ENCODE data around the gene SBF2. TPM values are rescaled to one million over a fixed set of nuclear protein-coding genes. Genes with fewer than 3 reads are reported as not detected.

Gene SBF2
- total and polyA plus RNA-seq, 7 experiments from 2014 or later: 4.2 to 35.2 (median 13.3) TPM

DNA sequence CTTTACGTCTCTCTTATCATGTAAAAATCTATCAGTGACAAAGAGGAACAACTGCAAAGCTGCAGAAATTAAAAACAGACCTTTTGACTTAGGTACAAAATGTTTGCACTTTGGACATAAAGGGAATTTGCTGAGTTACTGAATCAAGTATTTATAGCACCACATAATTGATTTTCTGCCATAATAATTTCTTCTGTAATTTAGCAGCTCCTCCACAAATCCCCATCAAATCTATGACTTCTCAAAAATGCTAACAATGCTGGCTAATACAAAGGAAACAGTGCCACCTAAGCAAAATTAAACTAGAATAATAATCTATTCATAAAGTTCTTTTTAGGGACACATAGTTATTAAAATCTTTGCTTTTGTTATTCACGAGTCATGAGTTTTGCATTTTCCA lies 415.1 kb downstream of the SBF2 start:
- H3K27ac Mint-ChIP-seq: no peak overlapping the region
- ChIA-PET CTCF (no interaction called here), POLR2A (no interaction called here)
- no peak overlapping the region for H3K4me3 ChIP-seq (ENCODE audit: low read length)
- H3K27me3 Mint-ChIP-seq: no peaks in the 10 kb centered on the region
- intact Hi-C loops (cut with micrococcal nuclease): no loop called here
- no peak overlapping the region for H3K27ac ChIP-seq (ENCODE audit: low read depth, low read length)
- no peaks in the 10 kb centered on the region for H3K27me3 ChIP-seq (ENCODE audit: control insufficient read depth in 2 of 2, insufficient read depth in 2 of 2, low read length in 2 of 2)
- H3K9me3 ChIP-seq (ENCODE audit: control insufficient read depth in 2 of 3, low read length in 3 of 3): no peaks in the 10 kb centered on the region
- ATAC-seq (no peak), DNase-seq (no peak)
- no peak overlapping the region for H3K4me3 Mint-ChIP-seq
- no peaks in the 10 kb centered on the region for H3K4me1 Mint-ChIP-seq
- H3K36me3 Mint-ChIP-seq: peaks cover 2 to 30% (median 9%) of the 10 kb centered on the region in 5 donors
- H3K9me3 Mint-ChIP-seq: peaks cover 0 to 2% (median 0%) of the 10 kb centered on the region in 11 donors
- no peaks in the 10 kb centered on the region for H3K4me1 ChIP-seq (ENCODE audit: control insufficient read depth in 2 of 2, insufficient read depth in 2 of 2, low read length in 2 of 2)
- H3K36me3 ChIP-seq (ENCODE audit: control insufficient read depth in 2 of 3, insufficient read depth in 3 of 3, low read length in 3 of 3): no peaks in the 10 kb centered on the region

DNA sequence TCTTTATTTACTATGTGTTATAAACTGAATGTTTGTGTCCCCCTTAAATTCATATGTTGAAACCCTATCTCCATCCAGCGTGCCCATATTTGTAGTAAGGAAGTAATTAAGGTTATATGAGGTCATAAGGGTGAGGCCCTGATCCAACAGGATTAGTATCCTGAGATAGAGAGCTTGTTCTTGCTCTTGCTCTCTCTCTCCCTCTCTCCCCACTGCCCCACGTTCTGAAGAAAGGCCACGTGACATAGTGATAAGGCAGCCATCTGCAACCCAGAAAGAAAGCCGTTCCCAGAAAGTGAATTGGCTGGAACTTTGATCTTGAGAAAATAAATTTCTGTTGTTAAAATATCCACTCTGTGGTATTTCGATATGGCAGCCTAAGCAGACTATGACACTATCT lies 417.7 kb downstream of the SBF2 start:
- ATAC-seq: no peak
- CTCF ChIA-PET: no interaction called here
- H3K36me3 Mint-ChIP-seq: peaks cover 2 to 31% (median 15%) of the 10 kb centered on the region in 5 donors
- Histone ChIP-seq H3K36me3 (ENCODE audit: control insufficient read depth in 2 of 3, insufficient read depth in 3 of 3, low read length in 3 of 3) (no peaks in the 10 kb centered on the region), H3K9me3 (ENCODE audit: control insufficient read depth in 2 of 3, low read length in 3 of 3) (no peaks in the 10 kb centered on the region), H3K27ac (ENCODE audit: low read depth, low read length) (no peak overlapping the region), H3K4me3 (ENCODE audit: low read length) (no peak overlapping the region), H3K27me3 (ENCODE audit: control insufficient read depth in 2 of 2, insufficient read depth in 2 of 2, low read length in 2 of 2) (no peaks in the 10 kb centered on the region), H3K4me1 (ENCODE audit: control insufficient read depth in 2 of 2, insufficient read depth in 2 of 2, low read length in 2 of 2) (no peaks in the 10 kb centered on the region)
- no peaks in the 10 kb centered on the region for H3K27me3 Mint-ChIP-seq
- intact Hi-C loops (cut with micrococcal nuclease): no loop called here
- no peak for DNase-seq
- POLR2A ChIA-PET: no interaction called here
- H3K4me1 Mint-ChIP-seq: peaks cover 0 to 2% (median 0%) of the 10 kb centered on the region in 7 donors
- H3K27ac Mint-ChIP-seq: no peak overlapping the region
- peaks cover 0 to 15% (median 3%) of the 10 kb centered on the region in 11 donors for H3K9me3 Mint-ChIP-seq
- H3K4me3 Mint-ChIP-seq: no peak overlapping the region

DNA sequence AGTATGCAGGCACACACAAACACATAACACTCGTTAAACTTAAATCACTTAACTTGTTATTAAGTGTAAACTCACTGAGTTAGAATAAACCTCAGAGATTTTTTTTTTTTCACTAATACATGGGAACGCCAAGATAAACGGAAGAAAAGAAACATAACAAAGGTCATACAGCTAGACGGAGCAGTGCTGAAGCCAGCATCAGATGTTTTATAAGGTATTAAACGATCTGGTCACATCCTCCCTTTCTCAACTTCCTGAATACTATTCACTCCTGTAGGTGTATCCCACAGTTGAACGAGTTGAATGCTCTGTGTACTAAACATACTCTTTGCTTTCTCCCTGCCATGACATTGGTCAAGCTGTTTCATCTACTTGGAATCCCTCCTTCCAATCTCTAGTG lies 418.2 kb downstream of the SBF2 start:
- Histone ChIP-seq H3K4me3 (ENCODE audit: low read length) (no peak overlapping the region), H3K9me3 (ENCODE audit: control insufficient read depth in 2 of 3, low read length in 3 of 3) (no peaks in the 10 kb centered on the region), H3K27ac (ENCODE audit: low read depth, low read length) (no peak overlapping the region), H3K4me1 (ENCODE audit: control insufficient read depth in 2 of 2, insufficient read depth in 2 of 2, low read length in 2 of 2) (no peaks in the 10 kb centered on the region), H3K27me3 (ENCODE audit: control insufficient read depth in 2 of 2, insufficient read depth in 2 of 2, low read length in 2 of 2) (no peaks in the 10 kb centered on the region), H3K36me3 (ENCODE audit: control insufficient read depth in 2 of 3, insufficient read depth in 3 of 3, low read length in 3 of 3) (no peaks in the 10 kb centered on the region)
- H3K36me3 Mint-ChIP-seq: peaks cover 5 to 34% (median 15%) of the 10 kb centered on the region in 5 donors
- CTCF ChIA-PET: no interaction called here
- intact Hi-C loops (cut with micrococcal nuclease): no loop called here
- peaks cover 0 to 2% (median 0%) of the 10 kb centered on the region in 7 donors for H3K4me1 Mint-ChIP-seq
- H3K27me3 Mint-ChIP-seq: no peaks in the 10 kb centered on the region
- peaks cover 0 to 17% (median 4%) of the 10 kb centered on the region in 11 donors for H3K9me3 Mint-ChIP-seq
- DNase-seq (no peak), ATAC-seq (no peak)
- POLR2A ChIA-PET: no interaction called here
- no peak overlapping the region for H3K4me3 Mint-ChIP-seq
- H3K27ac Mint-ChIP-seq: no peak overlapping the region

DNA sequence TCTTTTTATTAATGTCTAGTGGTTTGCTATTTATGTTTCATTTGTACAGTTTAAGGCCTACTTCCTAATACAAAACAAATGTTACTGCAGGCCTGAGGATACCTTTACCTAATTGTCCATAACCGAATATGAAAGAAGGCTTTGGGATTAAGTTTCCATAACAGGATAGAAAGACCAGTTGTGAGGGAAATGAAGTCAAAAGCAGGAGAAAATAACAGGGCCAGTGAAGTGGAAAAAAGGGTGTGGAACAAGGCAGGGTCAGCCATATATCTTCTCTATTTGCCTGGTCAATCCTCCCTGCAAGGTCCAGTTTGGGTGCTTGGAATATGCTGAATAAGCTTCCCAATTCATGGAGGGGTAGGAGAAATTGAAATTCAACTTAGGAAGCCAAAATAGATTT lies 418.6 kb downstream of the SBF2 start:
- Histone ChIP-seq H3K27ac (ENCODE audit: low read depth, low read length) (no peak overlapping the region), H3K4me3 (ENCODE audit: low read length) (no peak overlapping the region), H3K27me3 (ENCODE audit: control insufficient read depth in 2 of 2, insufficient read depth in 2 of 2, low read length in 2 of 2) (no peaks in the 10 kb centered on the region), H3K9me3 (ENCODE audit: control insufficient read depth in 2 of 3, low read length in 3 of 3) (no peaks in the 10 kb centered on the region), H3K4me1 (ENCODE audit: control insufficient read depth in 2 of 2, insufficient read depth in 2 of 2, low read length in 2 of 2) (no peaks in the 10 kb centered on the region), H3K36me3 (ENCODE audit: control insufficient read depth in 2 of 3, insufficient read depth in 3 of 3, low read length in 3 of 3) (no peaks in the 10 kb centered on the region)
- Mint-ChIP-seq H3K27me3 (no peaks in the 10 kb centered on the region), H3K27ac (peak overlapping the region in 1 of 9 donors; percentile 18), H3K4me3 (no peak overlapping the region), H3K36me3 (peaks cover 5 to 32% (median 15%) of the 10 kb centered on the region in 5 donors), H3K9me3 (peaks cover 0 to 17% (median 4%) of the 10 kb centered on the region in 11 donors), H3K4me1 (peaks cover 0 to 2% (median 0%) of the 10 kb centered on the region in 7 donors)
- ChIA-PET CTCF (no interaction called here), POLR2A (no interaction called here)
- no peak for DNase-seq
- intact Hi-C loops (cut with micrococcal nuclease): no loop called here
- no peak for ATAC-seq

DNA sequence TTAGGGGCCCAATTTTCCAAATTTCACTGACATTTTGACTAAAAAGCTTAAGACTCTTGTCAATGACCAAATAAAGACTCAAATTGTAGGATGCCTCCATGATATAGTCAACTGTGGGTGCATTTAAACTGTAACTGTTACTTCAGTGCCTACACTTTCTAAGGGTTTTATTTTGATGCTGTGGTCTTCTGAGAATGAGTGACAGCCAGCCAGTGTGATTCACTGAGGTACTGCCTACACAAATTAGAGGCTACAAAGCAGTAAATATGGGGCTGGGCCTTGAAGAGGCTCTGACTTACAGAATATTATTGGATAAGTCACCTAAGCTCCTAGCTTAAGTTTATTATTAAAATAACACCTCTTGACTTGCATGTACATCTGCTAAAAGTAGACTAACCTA lies 419.6 kb downstream of the SBF2 start:
- DNase-seq: no peak
- ChIA-PET CTCF (no interaction called here), POLR2A (no interaction called here)
- intact Hi-C loops (cut with micrococcal nuclease): no loop called here
- no peak for ATAC-seq
- Histone ChIP-seq H3K4me1 (ENCODE audit: control insufficient read depth in 2 of 2, insufficient read depth in 2 of 2, low read length in 2 of 2) (no peaks in the 10 kb centered on the region), H3K27me3 (ENCODE audit: control insufficient read depth in 2 of 2, insufficient read depth in 2 of 2, low read length in 2 of 2) (no peaks in the 10 kb centered on the region), H3K36me3 (ENCODE audit: control insufficient read depth in 2 of 3, insufficient read depth in 3 of 3, low read length in 3 of 3) (no peaks in the 10 kb centered on the region), H3K9me3 (ENCODE audit: control insufficient read depth in 2 of 3, low read length in 3 of 3) (no peaks in the 10 kb centered on the region), H3K4me3 (ENCODE audit: low read length) (no peak overlapping the region), H3K27ac (ENCODE audit: low read depth, low read length) (no peak overlapping the region)
- Mint-ChIP-seq H3K36me3 (peaks cover 9 to 34% (median 22%) of the 10 kb centered on the region in 5 donors), H3K27me3 (no peaks in the 10 kb centered on the region), H3K27ac (no peak overlapping the region), H3K9me3 (peaks cover 0 to 20% (median 5%) of the 10 kb centered on the region in 11 donors), H3K4me3 (no peak overlapping the region), H3K4me1 (peaks cover 0 to 2% (median 0%) of the 10 kb centered on the region in 7 donors)

DNA sequence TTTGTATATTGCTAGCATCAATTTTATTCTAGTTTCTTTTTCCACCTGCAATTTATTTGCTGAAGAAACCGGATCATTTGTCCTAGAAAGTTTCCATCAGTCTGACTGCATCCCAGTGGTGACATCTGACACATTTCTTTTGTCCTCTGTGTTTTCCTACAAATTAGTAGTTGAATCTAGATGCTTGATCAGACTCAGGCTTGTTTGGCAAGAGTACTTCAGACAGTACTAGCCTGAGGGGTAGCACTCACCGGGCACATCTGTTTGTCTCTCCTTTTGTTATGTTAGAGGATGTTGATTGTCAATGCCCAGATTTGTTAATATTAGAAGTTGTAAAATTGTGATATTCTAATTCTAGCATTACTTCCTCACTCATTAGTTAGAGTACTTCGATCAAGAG lies 425.4 kb downstream of the SBF2 start:
- H3K27me3 Mint-ChIP-seq: no peaks in the 10 kb centered on the region
- Histone ChIP-seq H3K4me1 (ENCODE audit: control insufficient read depth in 2 of 2, insufficient read depth in 2 of 2, low read length in 2 of 2) (no peaks in the 10 kb centered on the region), H3K9me3 (ENCODE audit: control insufficient read depth in 2 of 3, low read length in 3 of 3) (no peaks in the 10 kb centered on the region), H3K27me3 (ENCODE audit: control insufficient read depth in 2 of 2, insufficient read depth in 2 of 2, low read length in 2 of 2) (no peaks in the 10 kb centered on the region), H3K4me3 (ENCODE audit: low read length) (no peak overlapping the region), H3K36me3 (ENCODE audit: control insufficient read depth in 2 of 3, insufficient read depth in 3 of 3, low read length in 3 of 3) (no peaks in the 10 kb centered on the region), H3K27ac (ENCODE audit: low read depth, low read length) (no peak overlapping the region)
- intact Hi-C loops (cut with micrococcal nuclease): no loop called here
- H3K4me1 Mint-ChIP-seq: peaks cover 0 to 2% (median 0%) of the 10 kb centered on the region in 7 donors
- ChIA-PET POLR2A (no interaction called here), CTCF (no interaction called here)
- peaks cover 0 to 20% (median 5%) of the 10 kb centered on the region in 11 donors for H3K9me3 Mint-ChIP-seq
- H3K27ac Mint-ChIP-seq: no peak overlapping the region
- no peak for ATAC-seq
- no peak for DNase-seq
- no peak overlapping the region for H3K4me3 Mint-ChIP-seq
- peaks cover 5 to 33% (median 18%) of the 10 kb centered on the region in 5 donors for H3K36me3 Mint-ChIP-seq

DNA sequence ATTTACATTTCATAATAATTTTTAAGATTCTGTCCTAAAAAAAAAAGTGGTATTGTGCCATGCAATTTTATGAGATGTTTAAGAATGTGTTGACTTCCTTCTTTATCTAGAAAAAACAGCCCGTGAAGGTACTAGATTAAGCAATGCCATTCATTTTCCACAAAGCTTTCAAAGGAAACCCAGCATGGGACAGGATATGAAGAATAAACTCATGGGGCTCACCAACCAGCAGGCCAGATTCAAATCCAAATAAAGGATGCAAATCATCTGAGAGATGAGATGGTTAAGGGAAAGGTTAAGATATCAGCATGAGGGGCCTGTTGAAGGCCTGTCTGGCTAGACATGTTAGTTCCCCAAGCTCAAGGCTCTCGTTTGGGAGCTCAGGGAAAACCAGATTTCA lies 431.0 kb downstream of the SBF2 start:
- H3K27ac Mint-ChIP-seq: peak overlapping the region in 1 of 9 donors; percentile 67
- ATAC-seq (no peak), DNase-seq (no peak)
- intact Hi-C loops (cut with micrococcal nuclease): loop anchor here (1.0 to 2.0 kb wide), 5 partner anchors 104 to 460 kb away; no protein-coding TSS in a partner anchor
- POLR2A ChIA-PET: no interaction called here
- no peak overlapping the region for H3K4me3 Mint-ChIP-seq
- H3K36me3 ChIP-seq (ENCODE audit: control insufficient read depth in 2 of 3, insufficient read depth in 3 of 3, low read length in 3 of 3): no peaks in the 10 kb centered on the region
- CTCF ChIA-PET: interaction anchor here (0.9 kb wide), 1 partner anchor 444 kb away, joined by 3 read pairs; no protein-coding TSS in a partner anchor
- H3K9me3 Mint-ChIP-seq: peaks cover 0 to 2% (median 0%) of the 10 kb centered on the region in 11 donors
- no peaks in the 10 kb centered on the region for H3K9me3 ChIP-seq (ENCODE audit: control insufficient read depth in 2 of 3, low read length in 3 of 3)
- no peaks in the 10 kb centered on the region for H3K27me3 Mint-ChIP-seq
- no peak overlapping the region for H3K4me3 ChIP-seq (ENCODE audit: low read length)
- peaks cover 9 to 38% (median 27%) of the 10 kb centered on the region in 7 donors for H3K4me1 Mint-ChIP-seq
- H3K36me3 Mint-ChIP-seq: peaks cover 0 to 5% (median 3%) of the 10 kb centered on the region in 5 donors
- H3K27ac ChIP-seq (ENCODE audit: low read depth, low read length): no peak overlapping the region
- H3K4me1 ChIP-seq (ENCODE audit: control insufficient read depth in 2 of 2, insufficient read depth in 2 of 2, low read length in 2 of 2): peaks cover 0 to 9% of the 10 kb centered on the region in 2 donors
- no peaks in the 10 kb centered on the region for H3K27me3 ChIP-seq (ENCODE audit: control insufficient read depth in 2 of 2, insufficient read depth in 2 of 2, low read length in 2 of 2)

All from naive thymus-derived CD4-positive, alpha-beta T cell (primary cell).